ENCODE results near the gene MLX. TPM values are rescaled to one million over a fixed set of nuclear protein-coding genes. Genes with fewer than 3 reads are reported as not detected.

The MLX gene
- total and polyA plus RNA-seq, 10 of the 15 experiments (the other 5 are each of a cell fraction or from before 2014, with no cell fraction given): 34.4 to 65.0 (median 44.4) TPM

DNA sequence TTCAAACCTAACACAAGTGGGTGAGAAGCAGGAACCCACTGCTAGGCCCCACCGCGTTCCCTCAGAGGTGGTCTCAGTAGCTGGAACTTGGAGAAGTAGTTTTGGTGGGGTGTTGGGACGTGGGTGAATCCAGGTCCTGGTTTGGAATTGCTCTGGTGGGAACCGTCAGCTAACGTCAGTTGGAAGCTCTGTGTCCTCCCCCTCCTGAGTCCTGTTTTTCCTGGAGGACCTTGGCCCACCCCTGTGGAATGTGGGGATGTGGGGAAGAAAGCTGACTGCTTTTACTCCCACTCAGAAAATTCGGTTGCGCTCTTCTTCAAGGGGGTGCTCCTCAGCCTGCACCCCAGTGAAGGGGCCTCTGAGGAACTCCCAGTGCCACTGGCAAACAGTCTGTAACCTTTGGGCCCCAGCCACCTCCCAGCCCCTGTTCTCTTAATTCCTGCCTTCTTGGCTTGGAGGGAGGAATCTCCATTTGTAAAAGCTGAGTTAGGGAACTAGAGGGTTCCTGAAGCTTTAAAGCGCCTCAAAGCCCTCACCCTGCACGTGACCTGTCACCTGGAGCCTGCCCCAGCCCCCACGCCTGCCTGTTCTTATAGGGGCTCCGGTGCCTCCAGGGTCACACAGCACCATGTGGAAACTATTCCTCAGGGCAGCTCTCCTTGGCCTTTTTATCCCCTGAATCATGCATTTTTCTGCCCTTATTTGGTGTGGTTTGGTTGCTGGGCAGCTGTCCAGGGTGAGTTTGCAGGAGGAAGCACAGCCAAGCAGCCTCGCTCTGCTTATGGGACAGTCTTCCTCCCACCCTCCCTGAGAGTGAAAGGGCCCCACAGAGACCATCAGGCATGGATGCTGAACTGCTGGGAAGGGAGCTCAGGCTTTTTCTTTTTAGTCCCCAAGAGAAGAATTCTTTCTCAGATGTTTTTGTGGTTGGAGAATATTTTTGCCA, 47.1 kb upstream of the MLX start:
- no peak for FAIRE-seq
- H3K36me3 ChIP-seq (ENCODE audit: control insufficient read depth in 2 of 2, insufficient read depth in 2 of 2, low read length in 1 of 2): peaks cover 4 to 8% of the 10 kb centered on the region in 2 experiments; a peak in 3 of 4 replicates
- SMC1A ChIA-PET (ENCODE audit: uncharacterized antibody, unreplicated experiment): interaction anchor here (0.8 to 2.0 kb wide), 6 partner anchors 81 to 122 kb away, joined by 3 to 7 read pairs (median 5); no protein-coding TSS in a partner anchor
- no peak for ATAC-seq
- intact Hi-C loops (cut with micrococcal nuclease; ENCODE audit: unreplicated experiment): loop anchor here (5.0 kb wide), 1 partner anchor 113 kb away; no protein-coding TSS in a partner anchor
- H3K4me3 ChIP-seq: no peak overlapping the region
- H3K4me2 ChIP-seq (ENCODE audit: control insufficient read depth, insufficient read depth): no peak overlapping the region
- no peak overlapping the region for H2AFZ ChIP-seq (ENCODE audit: control insufficient read depth, low read depth, low read length)
- in situ Hi-C loops (cut with MboI): loop anchor here (5.0 kb wide), 1 partner anchor 88 kb away; no protein-coding TSS in a partner anchor
- H3K4me1 ChIP-seq (ENCODE audit: control insufficient read depth, insufficient read depth, low read length): no peaks in the 10 kb centered on the region
- POLR2A ChIA-PET: interaction anchor here (0.6 to 0.7 kb wide), 2 partner anchors 11 to 445 kb away, joined by 5 read pairs; no protein-coding TSS in a partner anchor
- CTCF ChIA-PET: interaction anchor here (0.8 to 10.4 kb wide), 14 partner anchors 7 to 298 kb away, joined by 3 to 120 read pairs (median 6); partner anchors contain the start of gene NAGLU
- no peak overlapping the region for H3K9ac ChIP-seq (ENCODE audit: control insufficient read depth, insufficient read depth, low read length)
- H4K20me1 ChIP-seq (ENCODE audit: control insufficient read depth, insufficient read depth): no peaks in the 10 kb centered on the region; the same call in 1 of the 2 replicates
- DNase-seq (ENCODE audit: low read depth, low spot score): no peak
- no peaks in the 10 kb centered on the region for H3K27me3 ChIP-seq (replicated peaks in 1 of 2; ENCODE audit: control insufficient read depth in 2 of 2, insufficient read depth in 2 of 2, low read length in 1 of 2)
- H3K9me3 ChIP-seq (replicated peaks; ENCODE audit: control insufficient read depth, insufficient read depth, low read length): no peaks in the 10 kb centered on the region
- 97% methylated on average over 12 of the region's 12 CpGs for WGBS (ENCODE audit: insufficient coverage, insufficient replicate concordance, low lambda C conversion rate, missing lambda C conversion rate)
- H3K79me2 ChIP-seq (ENCODE audit: control insufficient read depth, insufficient read depth, low read length): no peaks in the 10 kb centered on the region
- RAD21 ChIA-PET (ENCODE audit: unreplicated experiment): interaction anchor here (0.6 kb wide), 1 partner anchor 188 kb away, joined by 3 read pairs; no protein-coding TSS in a partner anchor
- H3K27ac ChIP-seq (ENCODE audit: control insufficient read depth, insufficient read depth): no peak overlapping the region
- no TSS peak for BruUV-seq (replicated peaks)
- TF ChIP-seq RUNX3 (IDR thresholded peaks at IDR 0.05; ENCODE audit: low read length) (no peak), PAX8 (IDR thresholded peaks at IDR 0.05) (no peak), SMAD5 (IDR thresholded peaks at IDR 0.05; ENCODE audit: low read depth) (no peak), SMAD1 (IDR thresholded peaks at IDR 0.05; ENCODE audit: low read depth, partially characterized antibody) (no peak), CREB1 (IDR thresholded peaks at IDR 0.05; ENCODE audit: low read depth) (no peak), RAD51 (IDR thresholded peaks at IDR 0.05) (no peak), EP300 (IDR thresholded peaks at IDR 0.05; ENCODE audit: borderline replicate concordance in 1 of 2, control insufficient read depth in 1 of 2, low read depth in 2 of 2, low read length in 2 of 2) (no peak)
- TF ChIP-seq, protein P1, sequence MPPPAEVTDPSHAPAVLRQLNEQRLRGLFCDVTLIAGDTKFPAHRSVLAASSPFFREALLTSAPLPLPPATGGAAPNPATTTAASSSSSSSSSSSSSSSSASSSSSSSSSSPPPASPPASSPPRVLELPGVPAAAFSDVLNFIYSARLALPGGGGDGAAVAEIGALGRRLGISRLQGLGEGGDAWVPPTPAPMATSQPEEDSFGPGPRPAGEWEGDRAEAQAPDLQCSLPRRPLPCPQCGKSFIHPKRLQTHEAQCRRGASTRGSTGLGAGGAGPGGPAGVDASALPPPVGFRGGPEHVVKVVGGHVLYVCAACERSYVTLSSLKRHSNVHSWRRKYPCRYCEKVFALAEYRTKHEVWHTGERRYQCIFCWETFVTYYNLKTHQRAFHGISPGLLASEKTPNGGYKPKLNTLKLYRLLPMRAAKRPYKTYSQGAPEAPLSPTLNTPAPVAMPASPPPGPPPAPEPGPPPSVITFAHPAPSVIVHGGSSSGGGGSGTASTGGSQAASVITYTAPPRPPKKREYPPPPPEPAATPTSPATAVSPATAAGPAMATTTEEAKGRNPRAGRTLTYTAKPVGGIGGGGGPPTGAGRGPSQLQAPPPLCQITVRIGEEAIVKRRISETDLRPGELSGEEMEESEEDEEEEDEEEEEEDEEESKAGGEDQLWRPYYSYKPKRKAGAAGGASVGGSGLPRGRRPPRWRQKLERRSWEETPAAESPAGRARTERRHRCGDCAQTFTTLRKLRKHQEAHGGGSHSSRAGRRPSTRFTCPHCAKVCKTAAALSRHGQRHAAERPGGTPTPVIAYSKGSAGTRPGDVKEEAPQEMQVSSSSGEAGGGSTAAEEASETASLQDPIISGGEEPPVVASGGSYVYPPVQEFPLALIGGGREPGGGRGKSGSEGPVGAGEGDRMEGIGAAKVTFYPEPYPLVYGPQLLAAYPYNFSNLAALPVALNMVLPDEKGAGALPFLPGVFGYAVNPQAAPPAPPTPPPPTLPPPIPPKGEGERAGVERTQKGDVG (CRISPR knock-in tag; IDR thresholded peaks at IDR 0.05): no peak
- TF ChIP-seq, protein P2, sequence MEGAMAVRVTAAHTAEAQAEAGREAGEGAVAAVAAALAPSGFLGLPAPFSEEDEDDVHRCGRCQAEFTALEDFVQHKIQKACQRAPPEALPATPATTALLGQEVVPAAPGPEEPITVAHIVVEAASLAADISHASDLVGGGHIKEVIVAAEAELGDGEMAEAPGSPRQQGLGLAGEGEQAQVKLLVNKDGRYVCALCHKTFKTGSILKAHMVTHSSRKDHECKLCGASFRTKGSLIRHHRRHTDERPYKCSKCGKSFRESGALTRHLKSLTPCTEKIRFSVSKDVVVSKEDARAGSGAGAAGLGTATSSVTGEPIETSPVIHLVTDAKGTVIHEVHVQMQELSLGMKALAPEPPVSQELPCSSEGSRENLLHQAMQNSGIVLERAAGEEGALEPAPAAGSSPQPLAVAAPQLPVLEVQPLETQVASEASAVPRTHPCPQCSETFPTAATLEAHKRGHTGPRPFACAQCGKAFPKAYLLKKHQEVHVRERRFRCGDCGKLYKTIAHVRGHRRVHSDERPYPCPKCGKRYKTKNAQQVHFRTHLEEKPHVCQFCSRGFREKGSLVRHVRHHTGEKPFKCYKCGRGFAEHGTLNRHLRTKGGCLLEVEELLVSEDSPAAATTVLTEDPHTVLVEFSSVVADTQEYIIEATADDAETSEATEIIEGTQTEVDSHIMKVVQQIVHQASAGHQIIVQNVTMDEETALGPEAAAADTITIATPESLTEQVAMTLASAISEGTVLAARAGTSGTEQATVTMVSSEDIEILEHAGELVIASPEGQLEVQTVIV (IDR thresholded peaks at IDR 0.05; ENCODE audit: borderline replicate concordance, partially characterized antibody): no peak
- TF ChIP-seq, protein P3, sequence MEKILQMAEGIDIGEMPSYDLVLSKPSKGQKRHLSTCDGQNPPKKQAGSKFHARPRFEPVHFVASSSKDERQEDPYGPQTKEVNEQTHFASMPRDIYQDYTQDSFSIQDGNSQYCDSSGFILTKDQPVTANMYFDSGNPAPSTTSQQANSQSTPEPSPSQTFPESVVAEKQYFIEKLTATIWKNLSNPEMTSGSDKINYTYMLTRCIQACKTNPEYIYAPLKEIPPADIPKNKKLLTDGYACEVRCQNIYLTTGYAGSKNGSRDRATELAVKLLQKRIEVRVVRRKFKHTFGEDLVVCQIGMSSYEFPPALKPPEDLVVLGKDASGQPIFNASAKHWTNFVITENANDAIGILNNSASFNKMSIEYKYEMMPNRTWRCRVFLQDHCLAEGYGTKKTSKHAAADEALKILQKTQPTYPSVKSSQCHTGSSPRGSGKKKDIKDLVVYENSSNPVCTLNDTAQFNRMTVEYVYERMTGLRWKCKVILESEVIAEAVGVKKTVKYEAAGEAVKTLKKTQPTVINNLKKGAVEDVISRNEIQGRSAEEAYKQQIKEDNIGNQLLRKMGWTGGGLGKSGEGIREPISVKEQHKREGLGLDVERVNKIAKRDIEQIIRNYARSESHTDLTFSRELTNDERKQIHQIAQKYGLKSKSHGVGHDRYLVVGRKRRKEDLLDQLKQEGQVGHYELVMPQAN (conservative IDR thresholded peaks at IDR 0.05): no peak
- TF ChIP-seq, protein P4, sequence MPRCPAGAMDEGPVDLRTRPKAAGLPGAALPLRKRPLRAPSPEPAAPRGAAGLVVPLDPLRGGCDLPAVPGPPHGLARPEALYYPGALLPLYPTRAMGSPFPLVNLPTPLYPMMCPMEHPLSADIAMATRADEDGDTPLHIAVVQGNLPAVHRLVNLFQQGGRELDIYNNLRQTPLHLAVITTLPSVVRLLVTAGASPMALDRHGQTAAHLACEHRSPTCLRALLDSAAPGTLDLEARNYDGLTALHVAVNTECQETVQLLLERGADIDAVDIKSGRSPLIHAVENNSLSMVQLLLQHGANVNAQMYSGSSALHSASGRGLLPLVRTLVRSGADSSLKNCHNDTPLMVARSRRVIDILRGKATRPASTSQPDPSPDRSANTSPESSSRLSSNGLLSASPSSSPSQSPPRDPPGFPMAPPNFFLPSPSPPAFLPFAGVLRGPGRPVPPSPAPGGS (IDR thresholded peaks at IDR 0.05; ENCODE audit: borderline replicate concordance, insufficient read depth, low read depth, low read length, poor library complexity, severe bottlenecking): no peak
